ENCODE data around the gene GAS2L2.

DNA sequence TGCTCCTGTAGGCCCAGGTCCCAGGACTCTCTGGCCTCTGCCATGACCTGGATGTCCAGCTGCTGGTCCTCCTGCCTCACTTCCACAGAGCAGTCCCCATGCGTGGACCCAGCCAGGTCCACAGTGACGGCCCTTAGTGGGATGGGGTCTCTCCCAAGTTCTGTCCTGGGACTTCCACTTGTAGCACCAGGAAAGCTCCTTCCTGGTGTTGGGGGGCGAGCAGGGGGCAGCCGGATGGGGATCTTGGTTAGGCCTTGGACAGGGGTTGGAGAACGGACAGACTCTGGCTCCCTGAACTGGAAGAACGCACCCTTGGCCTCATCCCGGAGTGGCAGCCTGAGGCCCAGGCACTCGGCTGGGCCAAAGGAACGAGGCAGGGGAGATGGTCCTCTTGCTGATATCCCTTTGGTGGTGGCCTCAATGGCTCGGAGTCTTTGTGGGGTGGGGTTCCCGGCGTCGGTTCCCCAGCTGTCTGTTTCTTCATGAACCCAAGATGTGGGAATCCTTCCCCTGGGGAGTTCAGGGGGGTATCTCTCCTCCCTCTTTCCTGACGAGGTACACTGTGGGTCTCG, 7.2 kb downstream of the GAS2L2 start:
- no peak for TF ChIP-seq POLR2AphosphoS5 (IDR thresholded peaks at IDR 0.05; ENCODE audit: borderline replicate concordance, low read depth, low read length)
- no peak for TF ChIP-seq EZH2 (IDR thresholded peaks at IDR 0.05)

Data from SK-N-MC (cell line).